HL-60 (cell line): ENCODE data around the gene RSPH1.
A peak's percentile ranks its signal among the peaks of the same experiment; 100 is the strongest.

Experiments
- DNase-seq, 2 experiments: peaks; one replicate each; pipeline ENCODE4 v3.0.0-alpha.2; 2010 to 2020; ENCODE audit warnings: low read depth in 1 of 2, low spot score in 1 of 2
- H3K27ac ChIP-seq: fragments of 250-450 bp; sonication (Bioruptor Pico); replicated peaks from 2 replicates; pipeline ENCODE4 v1.5.1; 2020; ENCODE audit warnings: mild to moderate bottlenecking, moderate library complexity
- H3K27me3 ChIP-seq: fragments of 250-450 bp; sonication (Bioruptor Pico); 2 replicates; pipeline ENCODE4 v1.5.1; 2021; ENCODE audit warnings: mild to moderate bottlenecking, moderate library complexity; ENCODE audit not compliant: insufficient read depth, poor library complexity, severe bottlenecking
- H3K4me3 ChIP-seq: replicated peaks from 2 replicates; pipeline ENCODE4 v1.5.1; 2011; ENCODE audit warnings: mild to moderate bottlenecking, control low read depth, low read length; ENCODE audit not compliant: insufficient read depth
- GABPA ChIP-seq: IDR thresholded peaks from 2 replicates; pipeline ENCODE4 v1.6.1; 2012; ENCODE audit warnings: low read depth
- POLR2AphosphoS5 ChIP-seq: IDR thresholded peaks from 2 replicates; pipeline ENCODE4 v1.6.1; 2012; ENCODE audit warnings: low read depth
- SPI1 ChIP-seq: IDR thresholded peaks from 2 replicates; pipeline ENCODE4 v1.6.1; 2012; ENCODE audit warnings: low read depth, mild to moderate bottlenecking, borderline replicate concordance
- TF ChIP-seq, protein P1 (sequence below): IDR thresholded peaks from one replicate; pipeline ENCODE4 v1.5.1; 2011; ENCODE audit warnings: low read length, control low read depth, inconsistent platforms; ENCODE audit not compliant: insufficient read depth
- TF ChIP-seq, protein P2 (sequence below): IDR thresholded peaks from 2 replicates; pipeline ENCODE4 v1.6.1; 2012; ENCODE audit warnings: low read depth; ENCODE audit not compliant: insufficient replicate concordance

RSPH1 gene

DNA sequence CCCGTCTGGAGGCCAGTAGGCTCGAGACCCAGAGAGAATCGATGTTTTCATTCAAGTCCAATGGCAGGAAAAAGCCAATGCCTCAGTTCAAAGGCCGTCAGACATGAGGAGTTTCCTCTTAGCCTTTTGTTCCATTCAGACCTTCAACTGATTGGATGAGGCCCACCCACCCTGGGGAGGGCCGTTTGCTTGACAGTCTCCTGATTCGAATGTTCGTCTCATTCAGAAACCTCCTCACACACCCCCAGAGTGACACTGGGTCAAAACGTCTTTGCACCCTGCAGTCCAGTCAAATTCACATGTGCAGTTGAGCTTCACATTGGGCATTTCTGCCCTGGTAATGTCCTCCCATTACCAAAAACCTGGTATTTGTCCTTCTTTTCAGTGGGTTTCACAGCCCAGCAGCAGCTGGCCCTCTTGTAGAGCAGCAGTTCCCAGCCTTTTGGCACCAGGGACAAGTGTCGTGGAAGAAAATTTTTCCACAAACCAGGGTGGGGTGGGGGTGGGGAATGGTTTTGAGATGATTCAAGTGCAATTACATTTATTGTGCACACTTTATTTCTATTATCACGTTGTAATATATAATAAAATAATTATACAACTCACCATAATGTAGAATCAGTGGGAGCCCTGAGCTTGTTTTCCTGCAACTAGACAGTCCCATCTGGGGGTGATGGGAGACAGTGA lies 40.1 kb downstream of the RSPH1 start:
- H3K27ac ChIP-seq: no peak overlapping the region
- no peak for DNase-seq
- no peak overlapping the region for H3K4me3 ChIP-seq
- TF ChIP-seq, protein P1, sequence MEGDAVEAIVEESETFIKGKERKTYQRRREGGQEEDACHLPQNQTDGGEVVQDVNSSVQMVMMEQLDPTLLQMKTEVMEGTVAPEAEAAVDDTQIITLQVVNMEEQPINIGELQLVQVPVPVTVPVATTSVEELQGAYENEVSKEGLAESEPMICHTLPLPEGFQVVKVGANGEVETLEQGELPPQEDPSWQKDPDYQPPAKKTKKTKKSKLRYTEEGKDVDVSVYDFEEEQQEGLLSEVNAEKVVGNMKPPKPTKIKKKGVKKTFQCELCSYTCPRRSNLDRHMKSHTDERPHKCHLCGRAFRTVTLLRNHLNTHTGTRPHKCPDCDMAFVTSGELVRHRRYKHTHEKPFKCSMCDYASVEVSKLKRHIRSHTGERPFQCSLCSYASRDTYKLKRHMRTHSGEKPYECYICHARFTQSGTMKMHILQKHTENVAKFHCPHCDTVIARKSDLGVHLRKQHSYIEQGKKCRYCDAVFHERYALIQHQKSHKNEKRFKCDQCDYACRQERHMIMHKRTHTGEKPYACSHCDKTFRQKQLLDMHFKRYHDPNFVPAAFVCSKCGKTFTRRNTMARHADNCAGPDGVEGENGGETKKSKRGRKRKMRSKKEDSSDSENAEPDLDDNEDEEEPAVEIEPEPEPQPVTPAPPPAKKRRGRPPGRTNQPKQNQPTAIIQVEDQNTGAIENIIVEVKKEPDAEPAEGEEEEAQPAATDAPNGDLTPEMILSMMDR: no peak
- TF ChIP-seq, protein P2, sequence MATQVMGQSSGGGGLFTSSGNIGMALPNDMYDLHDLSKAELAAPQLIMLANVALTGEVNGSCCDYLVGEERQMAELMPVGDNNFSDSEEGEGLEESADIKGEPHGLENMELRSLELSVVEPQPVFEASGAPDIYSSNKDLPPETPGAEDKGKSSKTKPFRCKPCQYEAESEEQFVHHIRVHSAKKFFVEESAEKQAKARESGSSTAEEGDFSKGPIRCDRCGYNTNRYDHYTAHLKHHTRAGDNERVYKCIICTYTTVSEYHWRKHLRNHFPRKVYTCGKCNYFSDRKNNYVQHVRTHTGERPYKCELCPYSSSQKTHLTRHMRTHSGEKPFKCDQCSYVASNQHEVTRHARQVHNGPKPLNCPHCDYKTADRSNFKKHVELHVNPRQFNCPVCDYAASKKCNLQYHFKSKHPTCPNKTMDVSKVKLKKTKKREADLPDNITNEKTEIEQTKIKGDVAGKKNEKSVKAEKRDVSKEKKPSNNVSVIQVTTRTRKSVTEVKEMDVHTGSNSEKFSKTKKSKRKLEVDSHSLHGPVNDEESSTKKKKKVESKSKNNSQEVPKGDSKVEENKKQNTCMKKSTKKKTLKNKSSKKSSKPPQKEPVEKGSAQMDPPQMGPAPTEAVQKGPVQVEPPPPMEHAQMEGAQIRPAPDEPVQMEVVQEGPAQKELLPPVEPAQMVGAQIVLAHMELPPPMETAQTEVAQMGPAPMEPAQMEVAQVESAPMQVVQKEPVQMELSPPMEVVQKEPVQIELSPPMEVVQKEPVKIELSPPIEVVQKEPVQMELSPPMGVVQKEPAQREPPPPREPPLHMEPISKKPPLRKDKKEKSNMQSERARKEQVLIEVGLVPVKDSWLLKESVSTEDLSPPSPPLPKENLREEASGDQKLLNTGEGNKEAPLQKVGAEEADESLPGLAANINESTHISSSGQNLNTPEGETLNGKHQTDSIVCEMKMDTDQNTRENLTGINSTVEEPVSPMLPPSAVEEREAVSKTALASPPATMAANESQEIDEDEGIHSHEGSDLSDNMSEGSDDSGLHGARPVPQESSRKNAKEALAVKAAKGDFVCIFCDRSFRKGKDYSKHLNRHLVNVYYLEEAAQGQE: no peak
- TF ChIP-seq SPI1 (no peak), GABPA (no peak), POLR2AphosphoS5 (no peak)
- H3K27me3 ChIP-seq: no peaks in the 10 kb centered on the region

DNA sequence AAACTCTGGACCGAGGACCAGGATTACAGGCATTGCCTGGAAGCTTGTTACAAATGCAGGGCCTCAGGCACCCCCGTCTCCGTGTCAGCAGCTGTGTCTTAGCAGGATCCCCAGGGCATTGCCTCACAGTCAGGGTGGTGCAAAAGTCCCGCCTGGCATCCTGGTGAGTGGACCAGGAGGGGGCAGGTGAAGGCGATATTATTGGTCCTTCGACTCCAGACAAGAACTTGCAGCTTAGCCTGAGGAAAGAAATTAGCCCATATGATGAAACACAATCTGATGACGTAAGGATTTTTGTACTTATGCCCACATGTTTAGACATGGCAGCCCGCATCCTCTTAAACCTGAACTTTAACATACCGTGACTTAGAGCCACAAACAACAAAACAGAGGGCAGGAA lies 40.8 kb downstream of the RSPH1 start:
- TF ChIP-seq POLR2AphosphoS5 (no peak), SPI1 (no peak), GABPA (no peak)
- TF ChIP-seq, protein P2: no peak
- TF ChIP-seq, protein P1: no peak
- Histone ChIP-seq H3K4me3 (no peak overlapping the region), H3K27ac (no peak overlapping the region), H3K27me3 (no peaks in the 10 kb centered on the region)
- DNase-seq: peak in 1 of 2 experiments; percentile 50

DNA sequence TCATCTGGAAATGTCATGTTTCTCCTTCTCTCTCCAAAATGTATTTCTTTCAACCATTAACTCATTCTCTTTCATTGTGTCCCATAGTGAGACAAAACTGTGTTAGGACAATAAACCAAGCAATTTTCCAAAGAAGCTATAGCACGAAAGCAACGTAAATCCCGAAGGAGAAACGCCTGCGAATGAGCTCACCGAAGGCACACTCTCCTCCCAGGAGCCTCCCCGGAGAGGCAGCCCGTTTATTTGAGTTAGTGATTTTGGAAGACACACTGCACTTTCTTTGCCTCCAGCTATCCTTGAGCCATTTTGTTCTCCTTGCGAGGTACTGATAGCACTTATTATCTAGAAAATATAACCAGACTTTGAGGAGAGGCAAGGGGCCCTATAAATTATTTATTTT lies 41.2 kb downstream of the RSPH1 start:
- TF ChIP-seq POLR2AphosphoS5: no peak
- no peak for TF ChIP-seq SPI1
- TF ChIP-seq, protein P2: no peak
- TF ChIP-seq, protein P1: no peak
- TF ChIP-seq GABPA: no peak
- Histone ChIP-seq H3K27ac (no peak overlapping the region), H3K4me3 (no peak overlapping the region), H3K27me3 (no peaks in the 10 kb centered on the region)
- no peak for DNase-seq
